Neural cell (in vitro differentiated cells): ENCODE results near the gene WDR59.

Experiments used
- EP300 ChIP-seq: fragments of 450-650 bp; conservative IDR thresholded peaks from 2 replicates; pipeline ENCODE4 v1.6.1; 2014; ENCODE audit warnings: antibody characterized with exemption, mild to moderate bottlenecking, moderate library complexity; ENCODE audit not compliant: poor library complexity, severe bottlenecking
- EZH2 ChIP-seq: fragments of 200-600, 300-800 bp; shearing (Covaris generic), sonication (generic); IDR thresholded peaks from 2 replicates; pipeline ENCODE4 v1.6.1; 2014; ENCODE audit warnings: antibody characterized with exemption, low read length, borderline replicate concordance, mild to moderate bottlenecking; ENCODE audit not compliant: insufficient read depth, poor library complexity, severe bottlenecking
- MXI1 ChIP-seq: fragments of 450-650 bp; conservative IDR thresholded peaks from 2 replicates; pipeline ENCODE4 v1.6.1; 2014; ENCODE audit warnings: antibody characterized with exemption, mild to moderate bottlenecking; ENCODE audit not compliant: poor library complexity, severe bottlenecking
- POLR2AphosphoS5 ChIP-seq: IDR thresholded peaks from 2 replicates; pipeline ENCODE4 v1.6.1; 2012
- RAD21 ChIP-seq: fragments of 450-650 bp; conservative IDR thresholded peaks from 2 replicates; pipeline ENCODE4 v1.6.1; 2014; ENCODE audit warnings: antibody characterized with exemption, mild to moderate bottlenecking, moderate library complexity
- REST ChIP-seq: IDR thresholded peaks from 2 replicates; pipeline ENCODE4 v1.6.1; 2012; ENCODE audit warnings: borderline replicate concordance
- SMC3 ChIP-seq: fragments of 450-650 bp; conservative IDR thresholded peaks from 2 replicates; pipeline ENCODE4 v1.6.1; 2014; ENCODE audit warnings: antibody characterized with exemption, mild to moderate bottlenecking, moderate library complexity; ENCODE audit not compliant: poor library complexity
- TAF1 ChIP-seq: IDR thresholded peaks from 2 replicates; pipeline ENCODE4 v1.6.1; 2012; ENCODE audit warnings: low read depth
- TF ChIP-seq, protein P1 (sequence below): fragments of 450-650 bp; IDR thresholded peaks from 2 replicates; pipeline ENCODE4 v1.5.1; 2014; ENCODE audit warnings: antibody characterized with exemption, mild to moderate bottlenecking, moderate library complexity; ENCODE audit not compliant: poor library complexity, severe bottlenecking

DNA sequence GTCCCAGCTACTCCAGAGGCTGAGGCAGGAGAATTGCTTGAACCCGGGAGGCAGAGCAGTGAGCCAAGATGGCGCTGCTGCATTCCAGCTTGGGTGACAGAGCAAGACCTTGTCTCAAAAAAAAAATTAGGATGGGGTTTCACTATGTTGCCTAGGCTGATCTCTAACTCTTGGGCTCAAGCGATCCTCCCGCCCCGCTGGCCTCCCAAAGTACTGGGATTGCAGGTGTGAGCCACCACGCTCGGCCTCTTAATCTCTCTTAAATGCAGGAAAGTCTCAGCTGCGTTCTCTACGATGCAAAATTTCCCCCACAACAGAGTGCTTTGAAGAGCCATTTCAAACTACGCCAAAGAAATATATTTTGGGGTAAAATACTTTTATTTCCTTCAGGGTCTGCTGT, 5.9 kb upstream of the WDR59 start:
- TF ChIP-seq, protein P1, sequence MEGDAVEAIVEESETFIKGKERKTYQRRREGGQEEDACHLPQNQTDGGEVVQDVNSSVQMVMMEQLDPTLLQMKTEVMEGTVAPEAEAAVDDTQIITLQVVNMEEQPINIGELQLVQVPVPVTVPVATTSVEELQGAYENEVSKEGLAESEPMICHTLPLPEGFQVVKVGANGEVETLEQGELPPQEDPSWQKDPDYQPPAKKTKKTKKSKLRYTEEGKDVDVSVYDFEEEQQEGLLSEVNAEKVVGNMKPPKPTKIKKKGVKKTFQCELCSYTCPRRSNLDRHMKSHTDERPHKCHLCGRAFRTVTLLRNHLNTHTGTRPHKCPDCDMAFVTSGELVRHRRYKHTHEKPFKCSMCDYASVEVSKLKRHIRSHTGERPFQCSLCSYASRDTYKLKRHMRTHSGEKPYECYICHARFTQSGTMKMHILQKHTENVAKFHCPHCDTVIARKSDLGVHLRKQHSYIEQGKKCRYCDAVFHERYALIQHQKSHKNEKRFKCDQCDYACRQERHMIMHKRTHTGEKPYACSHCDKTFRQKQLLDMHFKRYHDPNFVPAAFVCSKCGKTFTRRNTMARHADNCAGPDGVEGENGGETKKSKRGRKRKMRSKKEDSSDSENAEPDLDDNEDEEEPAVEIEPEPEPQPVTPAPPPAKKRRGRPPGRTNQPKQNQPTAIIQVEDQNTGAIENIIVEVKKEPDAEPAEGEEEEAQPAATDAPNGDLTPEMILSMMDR, result no peak
- TF ChIP-seq TAF1 (no peak), EZH2 (no peak), RAD21 (no peak), REST (no peak), MXI1 (no peak), EP300 (no peak), POLR2AphosphoS5 (no peak), SMC3 (no peak)
